AG09309 (cell line): ENCODE measurements around the gene LDB2.

Experiments used
- DNase-seq: peaks from one replicate; pipeline ENCODE4 v3.0.0-alpha.2; 2010; ENCODE audit warnings: low read depth
- H3K4me3 ChIP-seq: 2 replicates; pipeline ENCODE4 v1.5.1; 2011; ENCODE audit warnings: mild to moderate bottlenecking, low read depth, low read length, moderate library complexity; ENCODE audit not compliant: control insufficient read depth
- CTCF ChIP-seq: IDR thresholded peaks from 2 replicates; pipeline ENCODE4 v1.5.1; 2011; ENCODE audit warnings: mild to moderate bottlenecking, low read depth, low read length, inconsistent platforms; ENCODE audit not compliant: insufficient read depth, control insufficient read depth; ENCODE audit errors: missing control alignments

The LDB2 gene

GRCh38 chr4:16867827-16868226, 30.6 kb downstream of the LDB2 start:
- DNase-seq: no peak
- TF ChIP-seq CTCF: no peak
- no peak overlapping the region for H3K4me3 ChIP-seq

- H3K4me3 ChIP-seq: no peak overlapping the region
- no peak for DNase-seq
- TF ChIP-seq CTCF: no peak
Measured at GRCh38 chr4:16866974-16867373, 31.5 kb downstream of the LDB2 start.

- no peak for DNase-seq
- no peak for TF ChIP-seq CTCF
- no peak overlapping the region for H3K4me3 ChIP-seq
Measured at GRCh38 chr4:16865897-16866283, 32.6 kb downstream of the LDB2 start.

- no peak overlapping the region for H3K4me3 ChIP-seq
- no peak for DNase-seq
- no peak for TF ChIP-seq CTCF
Measured at GRCh38 chr4:16865209-16865896, 33.1 kb downstream of the LDB2 start.

GRCh38 chr4:16864199-16864598, 34.2 kb downstream of the LDB2 start:
- no peak for DNase-seq
- no peak for TF ChIP-seq CTCF
- no peak overlapping the region for H3K4me3 ChIP-seq

GRCh38 chr4:16862697-16863096, 35.7 kb downstream of the LDB2 start:
- no peak for TF ChIP-seq CTCF
- H3K4me3 ChIP-seq: no peak overlapping the region
- no peak for DNase-seq
